ENCODE results near the gene GTF2H2. TPM values are rescaled to one million over a fixed set of nuclear protein-coding genes. Genes with fewer than 3 reads are reported as not detected.
A peak's percentile ranks its signal among the peaks of the same experiment; 100 is the strongest.
"Not testable (repeated sequence)": the region's sequence is repeated elsewhere in the genome, so short reads cannot be mapped to it uniquely, and the experiment has no call there.

GTF2H2 gene
- total RNA-seq (2011; cell fraction: chromatin; rRNA removed; ENCODE audit: low replicate concordance) = 54.9 and 166 TPM in 2 replicates
- 31.2 and 45.1 TPM in 2 replicates for total RNA-seq (2011; cell fraction: nucleolus; rRNA removed)
- 83.7 and 145 TPM in 2 replicates for total RNA-seq (2011; cell fraction: nucleoplasm; rRNA removed)
- 42.7 and 71.3 TPM in 2 replicates for total RNA-seq (2014; rRNA removed)
- total RNA-seq (2014; rRNA removed; fragmentation: Illumina TruSeq; extraction: Trizol) = 91.9 and 94.7 TPM in 2 replicates
- total RNA-seq (2015; rRNA removed; fragmentation: Illumina TruSeq; extraction: Trizol) = 89.7 and 104 TPM in 2 replicates
- total RNA-seq (2021) = 51.8 and 54.0 TPM in 2 replicates
- 35.4 and 46.9 TPM in 2 replicates for polyA plus RNA-seq (2011; rRNA removed)
- 8.0 and 11.5 TPM in 2 replicates for polyA plus RNA-seq (2011; cell fraction: cytosol; rRNA removed)
- 19.1 and 19.5 TPM in 2 replicates for polyA plus RNA-seq (2011; cell fraction: nucleus; rRNA removed)
- 25.3 and 58.6 TPM in 2 replicates for polyA plus RNA-seq (2012)
- polyA plus RNA-seq (2014; fragmentation: Illumina TruSeq; extraction: Trizol) = 66.3 and 70.6 TPM in 2 replicates
- 100 to 1,000 TPM; 133 to 171 TPM for polyA plus RNA-seq (2014; fragmentation: Nextera tagmentation; extraction: Ambion mirVana)
- 88.3 and 99.4 TPM in 2 replicates for polyA plus RNA-seq (2014; rRNA removed)
- polyA minus RNA-seq (2011; rRNA and poly(A)+ RNA removed) = 43.9 and 49.5 TPM in 2 replicates
- 6.9 and 12.9 TPM in 2 replicates for polyA minus RNA-seq (2011; cell fraction: cytosol; rRNA and poly(A)+ RNA removed)
- 41.6 and 69.3 TPM in 2 replicates for polyA minus RNA-seq (2011; cell fraction: nucleus; rRNA and poly(A)+ RNA removed)
- percentile 63 among the genes with signal in this experiment for Bru-seq, nascent RNA
- BruChase-seq, experiment 1, labeled RNA remaining after a 2-hour chase = percentile 71 among the genes with signal in this experiment
- BruChase-seq, experiment 2, labeled RNA remaining after a 6-hour chase = percentile 74 among the genes with signal in this experiment
- long read RNA-seq, experiment 1, full-length matches to known transcripts = 80 of 237 reads
- long read RNA-seq, experiment 1, partial matches to known transcripts = 84 of 237 reads
- long read RNA-seq, experiment 1, other reads (novel, unspliced or antisense) = 73 of 237 reads
- long read RNA-seq, experiment 2, full-length matches to known transcripts = 6 of 44 reads
- long read RNA-seq, experiment 2, partial matches to known transcripts = 22 of 44 reads
- long read RNA-seq, experiment 2, other reads (novel, unspliced or antisense) = 16 of 44 reads
- long read RNA-seq, experiment 3, full-length matches to known transcripts = 27 of 95 reads
- long read RNA-seq, experiment 3, partial matches to known transcripts = 27 of 95 reads
- long read RNA-seq, experiment 3, other reads (novel, unspliced or antisense) = 41 of 95 reads

GRCh38 chr5:71067262-71067928 is at the start of gene GTF2H2:
GTF2H2 (minus strand) TSS chr5:71067676; CDS start chr5:71062763, 4,913 bp downstream.
- H3K36me3 ChIP-seq (ENCODE audit: control insufficient read depth, insufficient read depth, low read length); H3K4me2 ChIP-seq (ENCODE audit: insufficient read depth, low read length); POLR2A ChIA-PET; H3K9ac ChIP-seq (ENCODE audit: insufficient read depth in 1 of 2, low read depth in 2 of 2, low read length in 2 of 2); intact Hi-C loops (cut with micrococcal nuclease); H3K9me1 ChIP-seq (ENCODE audit: control insufficient read depth, insufficient read depth, low read length); H4K20me1 ChIP-seq (replicated peaks; ENCODE audit: control insufficient read depth, insufficient read depth, low read length); DNase-seq (ENCODE audit: extremely low read depth in 1 of 4, low spot score in 3 of 4); H3K79me2 ChIP-seq (ENCODE audit: control insufficient read depth, insufficient read depth, low read length); H3K4me3 ChIP-seq; H2AFZ ChIP-seq (ENCODE audit: low read depth, low read length); H3K27ac ChIP-seq (ENCODE audit: extremely low read depth, low read depth, low read length); CTCF ChIA-PET (ENCODE audit: low intra/inter-chr PET ratio); H3K9me3 ChIP-seq (replicated peaks; ENCODE audit: control insufficient read depth, insufficient read depth, low read depth, low read length); in situ Hi-C loops (cut with MboI); H3K27me3 ChIP-seq (ENCODE audit: control insufficient read depth in 2 of 2, insufficient read depth in 2 of 2, low read length in 2 of 2); BruUV-seq (replicated peaks); FAIRE-seq; H3K4me1 ChIP-seq (replicated peaks in 1 of 2; ENCODE audit: control insufficient read depth in 2 of 2, insufficient read depth in 2 of 2, low read length in 2 of 2): not testable (repeated sequence)
- WGBS (ENCODE audit: insufficient coverage, low coverage, missing lambda C conversion rate) = no CpG with 5 or more reads among the region's 46 CpGs
- peak; percentile 99 for ATAC-seq

GRCh38 chr5:71109730-71110275 is 42.3 kb upstream of the GTF2H2 start:
- POLR2A ChIA-PET; DNase-seq (ENCODE audit: extremely low read depth in 1 of 4, low spot score in 3 of 4); intact Hi-C loops (cut with micrococcal nuclease); BruUV-seq (replicated peaks); H3K4me1 ChIP-seq (replicated peaks in 1 of 2; ENCODE audit: control insufficient read depth in 2 of 2, insufficient read depth in 2 of 2, low read length in 2 of 2); H3K27ac ChIP-seq (ENCODE audit: extremely low read depth, low read depth, low read length); H3K4me2 ChIP-seq (ENCODE audit: insufficient read depth, low read length); CTCF ChIA-PET (ENCODE audit: low intra/inter-chr PET ratio); H3K79me2 ChIP-seq (ENCODE audit: control insufficient read depth, insufficient read depth, low read length); H3K9me1 ChIP-seq (ENCODE audit: control insufficient read depth, insufficient read depth, low read length); ATAC-seq; FAIRE-seq; H2AFZ ChIP-seq (ENCODE audit: low read depth, low read length); H3K9ac ChIP-seq (ENCODE audit: insufficient read depth in 1 of 2, low read depth in 2 of 2, low read length in 2 of 2); H4K20me1 ChIP-seq (replicated peaks; ENCODE audit: control insufficient read depth, insufficient read depth, low read length); H3K27me3 ChIP-seq (ENCODE audit: control insufficient read depth in 2 of 2, insufficient read depth in 2 of 2, low read length in 2 of 2); H3K9me3 ChIP-seq (replicated peaks; ENCODE audit: control insufficient read depth, insufficient read depth, low read depth, low read length); H3K4me3 ChIP-seq; H3K36me3 ChIP-seq (ENCODE audit: control insufficient read depth, insufficient read depth, low read length): not testable (repeated sequence)
- in situ Hi-C loops (cut with MboI) = loop anchor here (10.0 kb wide), 1 partner anchor 95 kb away; no protein-coding TSS in a partner anchor
- WGBS (ENCODE audit: insufficient coverage, low coverage, missing lambda C conversion rate) = no CpG with 5 or more reads among the region's 12 CpGs

GRCh38 chr5:71099996-71100395 is 32.5 kb upstream of the GTF2H2 start:
- in situ Hi-C loops (cut with MboI); H3K9me1 ChIP-seq (ENCODE audit: control insufficient read depth, insufficient read depth, low read length); ATAC-seq; H3K9me3 ChIP-seq (replicated peaks; ENCODE audit: control insufficient read depth, insufficient read depth, low read depth, low read length); H2AFZ ChIP-seq (ENCODE audit: low read depth, low read length); DNase-seq (ENCODE audit: extremely low read depth in 1 of 4, low spot score in 3 of 4); intact Hi-C loops (cut with micrococcal nuclease); FAIRE-seq; POLR2A ChIA-PET; H3K27me3 ChIP-seq (ENCODE audit: control insufficient read depth in 2 of 2, insufficient read depth in 2 of 2, low read length in 2 of 2); H3K4me2 ChIP-seq (ENCODE audit: insufficient read depth, low read length); H3K27ac ChIP-seq (ENCODE audit: extremely low read depth, low read depth, low read length); H3K4me3 ChIP-seq; CTCF ChIA-PET (ENCODE audit: low intra/inter-chr PET ratio); H3K4me1 ChIP-seq (replicated peaks in 1 of 2; ENCODE audit: control insufficient read depth in 2 of 2, insufficient read depth in 2 of 2, low read length in 2 of 2); H3K9ac ChIP-seq (ENCODE audit: insufficient read depth in 1 of 2, low read depth in 2 of 2, low read length in 2 of 2); BruUV-seq (replicated peaks); H4K20me1 ChIP-seq (replicated peaks; ENCODE audit: control insufficient read depth, insufficient read depth, low read length); H3K36me3 ChIP-seq (ENCODE audit: control insufficient read depth, insufficient read depth, low read length); H3K79me2 ChIP-seq (ENCODE audit: control insufficient read depth, insufficient read depth, low read length): not testable (repeated sequence)
- WGBS (ENCODE audit: insufficient coverage, low coverage, missing lambda C conversion rate) = no CpG with 5 or more reads among the region's 7 CpGs
